ENCODE data around the gene AQP7.
"Not testable (repeated sequence)": the region's sequence is repeated elsewhere in the genome, so short reads cannot be mapped to it uniquely, and the experiment has no call there.

The AQP7 gene

DNA sequence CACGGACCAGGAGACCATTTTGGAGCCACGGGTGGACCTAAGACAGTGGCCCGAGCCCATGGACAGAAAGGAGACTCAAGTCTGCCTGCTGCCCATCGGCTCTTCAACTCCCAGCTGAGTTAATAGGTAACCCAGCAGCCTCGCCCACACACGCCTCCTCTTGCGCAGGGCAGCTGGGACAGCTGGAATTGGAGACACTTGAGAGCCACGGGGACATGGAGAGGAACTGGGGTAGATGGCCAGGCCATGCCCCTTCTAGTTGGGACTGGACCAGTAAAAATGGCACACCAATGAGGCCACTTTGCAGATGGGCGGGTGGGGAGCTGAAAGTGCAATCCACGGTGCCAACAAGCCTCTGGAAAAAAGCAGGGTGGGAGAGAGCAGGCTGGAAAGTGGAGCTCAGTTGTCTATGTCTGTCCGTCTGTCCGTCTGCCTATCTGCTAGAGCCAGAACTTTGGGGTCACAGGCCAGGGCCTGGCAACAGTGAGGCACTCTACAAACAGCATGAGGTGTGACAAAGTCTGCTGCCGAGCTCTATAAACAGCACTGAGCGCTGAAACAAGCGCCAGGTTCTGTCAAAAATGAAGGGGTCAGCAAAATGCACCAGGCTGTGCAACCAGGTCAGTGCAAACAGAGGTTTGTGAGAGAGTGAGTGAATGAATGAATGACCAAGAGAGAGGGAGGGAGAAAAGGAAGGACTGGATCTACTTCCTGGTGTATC is 7.0 kb downstream of the AQP7 start:
- not testable (repeated sequence) for DNase-seq (ENCODE audit: low spot score)

DNA sequence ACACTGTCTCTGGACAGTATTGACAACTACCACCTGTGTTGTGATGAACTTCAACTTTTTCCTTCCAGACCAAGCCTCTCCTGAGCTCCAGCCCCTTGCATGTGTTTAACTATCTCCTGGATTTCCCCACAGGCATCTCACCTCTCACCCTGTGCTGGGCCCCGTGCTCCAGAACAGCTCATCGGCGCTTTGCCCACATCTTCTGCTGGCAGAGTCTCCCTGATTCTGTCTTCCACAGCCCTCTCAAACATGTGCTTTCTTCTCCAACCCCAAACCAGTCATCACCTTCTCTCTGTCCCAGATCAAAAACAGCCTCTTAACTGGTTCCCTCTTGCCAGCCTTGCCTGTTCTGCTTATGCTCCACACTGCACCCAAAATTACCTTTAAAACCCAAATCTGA is 8.4 kb downstream of the AQP7 start:
- DNase-seq (ENCODE audit: low spot score) = not testable (repeated sequence)

DNA sequence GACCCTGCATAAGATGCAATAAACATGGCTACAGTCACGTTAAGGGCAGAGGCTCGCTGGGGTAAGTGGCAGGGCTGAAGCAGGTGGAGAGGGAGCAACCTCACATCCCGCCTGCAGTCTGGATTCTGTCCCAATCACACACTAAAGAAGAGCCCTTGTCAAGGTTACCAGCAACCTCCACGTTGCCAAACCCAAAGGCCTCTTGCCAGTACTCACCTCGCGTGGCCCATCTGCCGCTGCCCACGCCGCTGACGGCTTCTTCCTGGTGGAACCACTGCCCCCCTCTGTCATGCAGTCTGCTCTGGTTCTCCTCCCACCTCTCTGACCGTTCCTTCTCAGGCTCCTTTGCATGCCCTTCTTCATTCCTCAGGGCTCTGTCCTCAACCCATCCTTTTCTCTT is 8.8 kb downstream of the AQP7 start:
- DNase-seq (ENCODE audit: low spot score) = no peak

DNA sequence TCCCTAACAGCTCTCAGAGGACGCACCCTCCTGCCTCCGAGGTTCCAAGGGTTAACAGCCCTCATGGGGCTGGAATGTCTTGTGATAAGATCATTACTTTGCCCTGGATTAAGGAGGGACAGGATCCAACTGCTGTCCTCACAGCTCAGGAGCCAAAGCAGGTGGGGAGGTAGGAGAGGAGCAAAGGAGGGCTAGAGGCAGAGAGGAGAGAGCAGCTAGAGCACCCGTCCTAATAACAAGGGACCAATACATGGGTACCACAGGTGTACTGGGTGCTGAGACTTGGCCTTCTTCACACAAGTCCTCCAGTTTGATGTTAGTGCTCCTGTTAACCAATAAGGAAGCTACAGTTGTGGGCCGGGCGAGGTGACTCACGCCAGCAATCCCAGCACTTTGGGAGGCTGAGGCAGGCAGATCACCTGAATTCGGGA is 9.8 kb downstream of the AQP7 start:
- DNase-seq (ENCODE audit: low spot score) = not testable (repeated sequence)

DNA sequence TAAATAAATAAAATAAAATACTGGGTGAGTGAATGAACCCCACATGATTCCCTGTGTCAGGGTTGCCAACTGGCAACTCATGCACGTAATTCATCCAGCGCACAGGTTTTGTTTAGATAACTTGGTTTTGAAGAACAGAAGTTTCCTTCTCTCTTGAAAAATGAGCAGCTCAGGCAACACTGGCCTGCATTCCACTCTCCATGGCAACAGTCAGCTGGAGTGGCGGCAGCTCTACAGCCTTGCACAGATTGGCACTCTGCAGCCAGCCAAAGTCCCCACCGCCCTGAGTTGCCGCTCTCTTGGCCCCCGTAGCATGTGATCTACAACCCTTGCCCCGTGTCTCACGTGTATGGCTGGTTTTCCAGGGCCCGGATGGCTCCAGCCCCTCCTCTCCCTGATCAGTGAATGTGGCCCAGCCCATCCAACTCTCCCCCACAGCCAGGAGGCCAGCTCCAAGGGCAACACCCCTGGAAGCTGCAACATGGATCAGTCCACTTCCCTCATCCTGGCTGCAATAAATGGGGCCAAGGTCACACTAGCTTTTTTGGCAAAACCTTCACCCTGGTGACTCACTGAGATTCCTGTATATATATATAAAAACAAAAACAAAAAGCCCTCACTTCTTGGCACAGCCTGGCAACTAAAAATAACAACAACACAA is 11.1 kb downstream of the AQP7 start:
- DNase-seq (ENCODE audit: low spot score) = peak; percentile 77

DNA sequence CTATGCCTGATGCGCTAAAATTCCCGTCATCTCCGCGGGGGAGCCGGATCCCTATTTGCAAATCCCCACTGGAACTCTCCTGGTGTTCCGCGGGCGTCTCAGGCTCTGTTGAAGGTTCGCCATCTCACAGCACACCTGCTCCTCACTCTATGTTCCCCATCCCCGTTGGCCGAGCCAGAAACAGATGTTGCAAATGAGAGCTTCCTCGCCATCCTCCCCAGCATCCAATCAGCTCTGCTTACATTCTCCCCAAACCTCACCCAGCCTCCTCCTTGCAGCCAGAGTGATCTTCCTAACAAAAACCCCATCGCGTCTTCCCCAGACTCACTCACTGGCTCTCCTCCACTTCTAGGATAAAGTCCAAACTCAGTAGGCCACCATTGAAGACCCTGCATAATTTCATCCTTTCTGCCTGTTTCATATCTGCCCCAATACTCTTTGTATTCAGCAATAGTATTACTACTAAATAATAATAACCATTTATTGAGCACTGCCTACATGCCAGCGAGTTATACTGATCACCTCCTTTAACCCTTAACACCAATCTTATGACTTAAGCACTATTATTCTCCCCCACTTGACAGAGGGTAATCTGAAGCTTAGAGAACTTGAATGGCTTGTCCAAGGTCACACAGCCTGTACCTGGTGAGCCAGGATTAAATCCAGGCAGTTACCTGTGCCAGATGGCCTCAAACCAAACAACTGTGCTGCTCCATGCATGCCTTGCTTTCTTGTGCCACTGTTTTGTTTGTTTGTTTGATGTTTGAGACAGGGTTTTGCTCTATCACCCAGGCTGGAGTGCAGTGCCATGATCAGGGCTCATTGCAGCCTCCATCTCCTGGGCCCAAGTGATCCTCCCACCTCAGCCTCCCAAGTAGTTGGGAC is 14.0 kb downstream of the AQP7 start:
- DNase-seq (ENCODE audit: low spot score) = no peak

DNA sequence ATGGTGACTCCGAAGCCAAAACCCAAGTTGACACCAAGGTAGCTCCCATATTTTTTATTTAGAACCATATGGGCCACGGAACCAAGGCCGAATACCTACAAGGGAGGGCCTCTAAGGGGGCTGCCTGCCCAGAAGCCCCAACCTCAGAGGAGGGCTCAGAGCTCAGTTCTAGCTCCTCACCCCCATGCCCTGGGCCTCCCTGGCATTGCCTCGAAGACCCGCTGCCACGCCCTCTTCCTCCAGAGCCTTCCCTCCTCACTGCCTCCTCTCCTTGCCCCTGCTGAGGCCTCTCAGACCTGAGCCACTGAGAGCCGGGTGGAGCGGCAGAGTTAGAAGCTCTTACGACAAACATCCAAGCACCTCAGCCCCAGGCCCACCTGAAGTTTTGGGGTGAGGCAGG is 15.4 kb downstream of the AQP7 start:
- DNase-seq (ENCODE audit: low spot score) = not testable (repeated sequence)

DNA sequence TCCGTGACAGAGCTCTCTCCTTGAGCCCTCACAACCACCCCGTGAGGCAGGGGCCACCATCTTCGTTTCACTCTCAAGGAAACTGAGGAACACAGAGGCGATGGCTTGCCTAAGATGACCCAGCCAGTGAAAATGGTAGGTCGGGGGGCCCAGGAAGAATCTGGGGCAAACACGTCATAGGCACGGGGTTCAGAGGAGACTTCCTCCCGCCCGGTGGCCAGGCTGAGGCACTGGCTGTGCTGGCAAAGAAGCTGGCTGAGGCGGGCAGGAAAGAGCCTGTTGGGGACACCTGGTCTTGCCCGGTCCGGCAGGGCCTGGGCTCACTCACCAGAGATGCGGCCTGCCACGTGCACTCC is 15.7 kb downstream of the AQP7 start:
- DNase-seq (ENCODE audit: low spot score) = not testable (repeated sequence)

DNA sequence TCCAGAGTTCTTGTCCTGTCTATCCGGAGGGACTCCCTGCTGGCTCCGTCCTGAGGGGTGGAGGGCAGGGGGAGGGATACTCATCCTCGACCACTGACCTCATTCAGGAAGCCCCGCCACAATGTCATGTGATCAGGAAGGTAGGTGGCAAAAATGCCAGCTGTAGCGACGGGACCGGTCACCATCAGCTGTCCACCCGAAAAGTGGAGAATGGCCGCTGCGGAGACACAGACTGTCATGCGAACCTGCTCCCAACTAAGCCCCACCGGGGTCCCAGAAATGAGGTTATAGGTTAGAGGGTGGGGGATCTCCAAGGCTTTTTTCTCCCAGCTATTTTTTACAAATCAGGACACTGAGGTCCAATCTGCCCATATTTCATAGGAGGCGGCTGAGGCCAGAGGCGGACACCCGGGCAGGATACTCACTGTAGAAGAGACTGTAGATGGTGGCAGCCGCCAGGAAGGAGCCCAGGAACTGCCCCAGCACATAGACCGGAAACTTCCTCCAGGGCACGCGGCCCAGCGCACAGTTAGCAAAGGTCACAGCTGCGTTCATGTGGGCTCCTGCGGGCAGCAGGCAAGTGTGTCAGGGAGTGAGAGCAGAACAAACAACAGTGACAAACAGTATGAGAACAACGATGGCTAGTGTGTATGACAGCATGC is 16.3 kb downstream of the AQP7 start:
- not testable (repeated sequence) for DNase-seq (ENCODE audit: low spot score)

DNA sequence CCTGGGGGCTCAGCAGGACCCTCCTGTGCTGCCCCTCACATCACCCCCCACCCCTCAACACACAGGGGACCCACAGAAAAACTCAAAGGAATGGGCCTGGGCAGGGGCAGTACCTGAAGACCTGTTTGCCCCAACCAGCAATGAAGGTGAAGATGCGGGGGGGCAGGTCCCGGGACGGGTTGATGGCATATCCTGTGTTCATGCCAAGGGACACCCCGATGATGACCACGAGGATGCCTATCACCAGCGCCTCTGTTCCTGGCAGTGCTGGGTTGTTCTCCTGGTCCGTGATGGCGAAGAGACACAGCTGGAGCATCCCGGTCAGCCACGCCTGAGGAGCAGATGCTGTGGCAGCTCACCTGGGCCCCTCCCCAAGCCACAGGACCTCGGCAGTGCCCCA is 16.8 kb downstream of the AQP7 start:
- not testable (repeated sequence) for DNase-seq (ENCODE audit: low spot score)

DNA sequence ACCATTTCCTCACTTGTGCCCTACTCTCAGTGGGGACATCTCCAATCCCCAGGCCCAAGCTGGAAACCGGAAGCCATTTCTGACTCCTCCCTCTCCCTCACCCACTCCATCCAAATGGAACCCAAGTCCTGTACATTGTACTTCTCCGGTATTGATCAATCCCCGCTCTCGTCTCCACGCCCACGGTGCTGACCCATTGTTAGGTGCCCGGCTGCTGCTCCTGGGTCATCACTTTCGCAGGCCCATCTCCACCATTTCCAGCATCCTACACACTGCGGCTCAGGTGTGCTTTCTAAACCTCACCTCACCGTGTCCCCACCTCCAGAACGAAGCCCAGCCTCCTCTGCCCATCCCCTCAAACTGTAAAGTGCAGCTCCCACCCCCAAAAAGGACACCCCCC is 19.0 kb downstream of the AQP7 start:
- not testable (repeated sequence) for DNase-seq (ENCODE audit: low spot score)

DNA sequence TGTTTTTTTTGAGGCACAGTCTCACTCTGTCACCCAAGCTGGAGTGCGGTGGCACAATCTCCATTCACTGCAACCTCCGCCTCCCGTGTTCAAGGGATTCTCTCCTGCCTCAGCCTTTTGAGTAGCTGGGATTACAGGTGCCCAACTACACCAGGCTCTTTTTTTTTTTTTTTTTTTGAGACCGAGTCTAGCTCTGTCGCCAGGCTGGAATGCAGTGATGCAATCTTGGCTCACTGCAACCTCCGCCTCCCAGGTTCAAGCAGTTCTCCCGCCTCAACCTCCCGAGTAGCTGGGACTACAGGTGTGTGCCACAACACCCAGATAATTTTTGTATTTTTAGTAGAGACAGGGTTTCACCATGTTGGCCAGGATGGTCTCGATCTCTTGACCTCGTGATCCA is 20.0 kb downstream of the AQP7 start:
- not testable (repeated sequence) for DNase-seq (ENCODE audit: low spot score)

DNA sequence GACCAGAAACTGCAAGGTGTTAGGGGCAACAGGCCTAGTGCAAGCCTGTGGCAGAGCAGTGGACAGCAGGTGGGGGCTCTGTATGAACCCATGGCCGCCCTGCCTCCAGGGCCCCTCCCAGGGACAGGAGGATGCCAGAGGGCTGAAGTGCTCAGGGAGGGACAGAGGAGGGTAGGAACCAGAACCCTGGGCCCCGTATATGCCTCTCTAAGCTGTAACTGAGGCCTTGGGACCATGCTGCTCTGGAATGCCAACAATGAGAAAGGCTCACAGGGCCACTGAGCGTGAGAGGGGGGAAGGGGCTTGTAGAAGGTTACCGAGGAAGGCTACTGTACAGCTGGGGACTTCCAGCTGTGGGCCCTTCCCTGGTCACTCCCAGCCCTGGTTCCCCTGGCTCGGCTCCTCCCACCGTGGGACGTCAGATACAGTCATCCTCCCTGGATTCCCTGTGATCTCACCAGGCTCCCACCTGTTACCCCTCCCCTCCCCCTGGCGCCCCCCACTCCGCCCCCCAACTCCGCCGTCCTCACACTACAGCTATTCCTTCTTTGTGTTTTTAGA is 21.1 kb downstream of the AQP7 start:
- DNase-seq (ENCODE audit: low spot score) = no peak

DNA sequence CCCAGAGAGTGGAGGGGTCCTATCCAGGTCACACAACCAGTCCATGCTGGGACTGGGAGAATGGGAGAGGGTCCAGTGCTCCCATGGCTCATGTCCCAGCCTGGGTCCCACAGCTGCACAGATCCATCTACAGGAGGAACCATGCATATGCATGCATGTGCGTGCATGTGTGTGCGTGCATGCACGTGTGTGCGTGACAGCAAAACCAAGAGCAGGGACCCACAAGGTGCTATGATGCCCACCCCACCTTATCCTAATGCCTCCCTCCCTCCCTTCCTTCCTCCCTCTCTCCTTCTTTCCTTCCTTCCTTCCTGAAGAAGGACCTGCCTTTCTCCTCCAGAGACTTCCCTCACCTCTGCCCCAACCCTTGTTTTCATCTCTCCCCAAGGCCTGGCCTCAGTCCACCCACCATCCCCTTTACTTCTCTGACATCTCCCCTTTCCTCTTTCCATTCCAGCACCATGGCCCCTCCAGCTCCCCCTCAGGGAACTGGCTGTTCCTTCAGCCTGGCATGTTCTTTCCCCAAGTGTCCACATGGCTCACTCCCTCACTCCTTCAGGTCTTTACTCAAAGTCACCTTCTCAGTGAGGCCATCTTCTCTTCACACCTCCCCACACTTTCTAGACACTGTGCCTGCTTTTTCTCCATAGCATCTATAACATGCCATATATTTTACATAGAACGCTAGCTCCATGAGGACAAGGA is 21.8 kb downstream of the AQP7 start:
- no peak for DNase-seq (ENCODE audit: low spot score)

DNA sequence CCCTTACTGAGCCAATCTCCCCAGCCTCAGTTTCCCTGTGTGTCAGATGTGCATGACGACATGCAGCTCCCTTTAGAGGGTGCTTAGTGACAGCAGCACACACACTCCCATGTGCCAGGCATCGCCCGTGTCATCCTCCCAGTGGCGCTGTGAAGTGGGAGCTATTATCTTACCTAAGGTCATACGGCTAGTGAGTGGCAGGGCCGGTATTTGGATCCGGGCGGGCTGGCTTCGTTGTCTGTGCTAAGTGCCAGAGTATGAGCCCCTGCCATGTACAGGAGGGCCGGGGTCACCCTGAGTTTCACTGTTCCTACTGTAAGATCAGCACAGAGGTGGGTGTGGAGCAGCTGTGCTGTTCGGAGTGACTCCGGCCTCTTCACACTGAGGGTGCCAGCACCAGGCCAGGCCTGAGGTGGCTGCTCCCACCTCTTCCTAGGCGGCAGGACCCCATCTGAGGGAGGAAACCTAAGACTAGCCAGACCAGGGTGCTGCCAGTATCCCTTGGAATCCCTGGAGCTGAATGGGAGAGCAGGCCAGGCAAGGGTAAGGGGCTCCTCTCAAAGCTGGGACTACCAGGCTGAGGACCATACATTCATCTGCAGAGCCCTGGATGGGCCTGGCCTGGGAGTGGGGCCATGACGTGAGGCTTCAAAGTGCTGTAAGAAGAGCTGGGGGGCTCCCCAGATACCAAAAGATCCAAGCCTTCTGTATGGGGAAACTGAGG is 22.5 kb downstream of the AQP7 start:
- no peak for DNase-seq (ENCODE audit: low spot score)

DNA sequence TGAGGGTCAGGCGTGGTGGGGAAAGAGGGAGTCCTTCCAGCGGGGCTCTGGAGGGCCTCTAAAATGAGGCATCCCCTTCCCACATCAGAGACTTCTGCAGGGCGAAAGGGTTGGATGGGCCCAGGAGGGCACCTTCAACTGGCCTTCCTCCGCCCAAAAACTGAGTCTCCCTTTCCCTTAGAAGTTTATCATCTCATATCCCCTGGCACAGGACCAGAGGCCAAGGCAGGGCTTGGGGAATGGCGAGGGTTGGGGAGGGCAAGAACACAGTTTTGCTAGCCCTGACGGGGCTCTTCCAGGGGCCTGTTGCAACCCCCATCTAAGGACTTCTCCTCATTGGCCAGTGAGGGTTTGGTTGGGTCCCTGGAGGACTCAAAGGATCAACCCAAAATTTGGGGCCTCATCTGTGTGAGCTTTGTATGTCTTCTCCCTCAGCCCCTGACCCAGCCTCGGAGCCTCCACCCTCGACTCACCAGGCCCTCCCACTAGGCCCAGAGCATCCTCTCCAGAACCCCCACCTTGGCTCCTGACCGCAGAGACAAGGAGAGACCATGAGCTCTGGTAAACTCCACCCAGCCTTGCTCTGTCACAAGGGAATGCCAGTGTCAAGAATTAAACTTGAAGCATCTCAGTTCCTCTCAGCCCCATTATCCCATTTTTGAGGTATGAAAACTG is 24.1 kb downstream of the AQP7 start:
- no peak for DNase-seq (ENCODE audit: low spot score)

DNA sequence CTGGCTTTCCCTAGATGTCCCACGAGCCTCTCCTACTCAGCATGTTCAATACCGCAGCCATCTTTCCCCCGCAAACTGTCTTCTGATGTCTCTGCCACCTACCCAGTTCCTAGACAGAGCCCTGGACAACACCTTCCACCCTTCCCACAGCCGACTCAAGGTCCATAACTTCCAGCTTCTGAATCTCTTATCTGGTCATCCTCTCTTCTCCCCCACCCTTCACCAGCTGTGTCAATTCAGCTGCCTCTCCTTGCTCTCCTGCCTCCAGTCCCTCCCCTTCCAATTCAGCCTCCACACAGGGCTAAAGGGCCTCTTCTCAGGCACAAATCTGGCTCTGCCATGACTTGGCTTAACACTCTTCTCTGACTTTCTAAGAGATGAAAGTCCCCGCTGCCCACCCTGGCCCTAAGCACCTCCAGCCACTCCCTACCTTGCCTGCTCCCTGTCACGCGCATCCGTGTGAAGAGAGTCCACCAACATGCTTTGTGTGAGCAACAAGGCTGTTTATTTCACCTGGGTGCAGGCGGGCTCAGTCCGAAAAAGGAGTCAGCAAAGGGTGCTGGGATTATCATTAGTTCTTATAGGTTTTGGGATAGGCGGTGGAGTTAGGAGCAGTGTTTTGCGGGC is 25.2 kb downstream of the AQP7 start:
- no peak for DNase-seq (ENCODE audit: low spot score)

DNA sequence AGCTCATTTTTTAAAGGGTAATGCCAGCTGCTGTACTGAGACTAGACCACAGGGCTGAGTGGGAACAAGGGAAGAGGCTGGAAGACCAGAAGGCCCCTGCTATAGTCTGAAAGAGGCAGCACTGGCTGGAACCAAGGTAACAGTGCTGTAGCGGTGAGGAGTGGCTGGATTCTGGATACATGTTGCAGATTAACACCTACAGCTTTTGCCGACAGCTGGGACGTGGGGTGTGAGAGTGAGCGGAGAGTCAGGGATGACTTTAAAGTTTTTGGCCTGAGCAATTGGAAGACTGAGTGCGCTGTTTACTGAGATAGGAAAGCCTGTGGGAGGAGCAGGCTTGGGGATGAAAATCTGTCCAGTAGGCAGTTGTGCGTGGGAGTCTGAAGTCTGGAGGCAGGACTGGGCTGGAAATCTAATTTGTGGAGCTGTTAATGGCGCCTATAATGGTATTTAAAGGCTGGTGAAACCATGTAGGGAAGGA is 26.5 kb downstream of the AQP7 start:
- peak; percentile 62 for DNase-seq (ENCODE audit: low spot score)

DNA sequence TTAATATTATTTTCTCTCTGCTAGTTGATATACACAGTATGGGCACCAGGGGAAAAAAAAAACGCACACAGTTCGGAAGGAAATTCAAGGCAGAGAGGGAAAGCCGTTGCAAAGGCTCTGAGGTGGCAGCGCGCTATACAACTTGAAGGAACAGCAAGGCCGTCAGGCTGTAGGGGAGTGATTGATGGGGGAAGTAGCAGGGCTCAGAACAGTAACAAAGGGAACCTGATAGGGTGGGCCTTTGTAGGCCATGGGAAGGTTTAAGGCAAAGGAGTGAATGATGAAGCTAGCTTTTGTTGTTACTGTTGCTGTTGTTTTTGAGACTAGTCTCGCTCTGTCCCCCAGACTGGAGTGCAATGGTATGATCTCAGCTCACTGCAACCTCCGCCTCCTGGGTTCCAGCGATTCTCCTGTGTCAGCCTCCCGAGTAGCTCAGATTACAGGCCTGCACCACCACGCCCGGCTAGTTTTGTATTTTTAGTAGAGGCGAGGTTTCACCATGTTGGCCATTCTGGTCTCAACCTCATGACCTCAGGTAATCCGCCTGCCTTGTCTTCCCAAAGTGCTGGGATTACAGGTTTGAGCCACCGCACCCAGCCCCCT is 27.0 kb downstream of the AQP7 start:
- DNase-seq (ENCODE audit: low spot score) = peak; percentile 67
